HG02884 (cell line): ENCODE measurements around the gene RYK.

Source experiments
- ATAC-seq: cut with Tn5 transposase; IDR thresholded peaks from one replicate; pipeline ENCODE4 v1.9.1; 2021; ENCODE audit warnings: mild to moderate bottlenecking, moderate library complexity; ENCODE audit not compliant: unreplicated experiment

RYK gene

GRCh38 chr3:134258761-134259347, 8.2 kb upstream of the RYK start:
- ATAC-seq = no peak

GRCh38 chr3:134255404-134255803, 4.7 kb upstream of the RYK start:
- ATAC-seq = no peak

- ATAC-seq = no peak
These were observed 3.0 kb upstream of the RYK start for GRCh38 chr3:134253475-134254226.

GRCh38 chr3:134252766-134253165, 2.1 kb upstream of the RYK start:
- no peak for ATAC-seq

GRCh38 chr3:134251731-134252391, 1.2 kb upstream of the RYK start:
- ATAC-seq = no peak

GRCh38 chr3:134249935-134250716, 533 bp downstream of the RYK start:
- peak; percentile 42 for ATAC-seq

GRCh38 chr3:134249296-134249841, 1.3 kb downstream of the RYK start:
- no peak for ATAC-seq

- no peak for ATAC-seq
These were observed 5.7 kb downstream of the RYK start for GRCh38 chr3:134244921-134245320.

- ATAC-seq = no peak
These were observed 7.7 kb downstream of the RYK start for GRCh38 chr3:134242649-134243617.

- ATAC-seq = peak; percentile 64
These were observed 11.1 kb downstream of the RYK start for GRCh38 chr3:134239538-134239937.

- ATAC-seq = no peak
These were observed 13.1 kb downstream of the RYK start for GRCh38 chr3:134237454-134238145.

- no peak for ATAC-seq
These were observed 14.0 kb downstream of the RYK start for GRCh38 chr3:134236505-134237170.

- ATAC-seq = no peak
These were observed 15.0 kb downstream of the RYK start for GRCh38 chr3:134235577-134236076.

GRCh38 chr3:134232951-134233350, 17.7 kb downstream of the RYK start:
- ATAC-seq = no peak

GRCh38 chr3:134232151-134232550, 18.5 kb downstream of the RYK start:
- no peak for ATAC-seq

- no peak for ATAC-seq
These were observed 19.5 kb downstream of the RYK start for GRCh38 chr3:134231131-134231530.

- ATAC-seq = no peak
These were observed 21.6 kb downstream of the RYK start for GRCh38 chr3:134229038-134229437.

GRCh38 chr3:134228479-134228878, 22.2 kb downstream of the RYK start:
- no peak for ATAC-seq

GRCh38 chr3:134228035-134228434, 22.6 kb downstream of the RYK start:
- ATAC-seq = no peak
